AML-193 (cell line): Measurements from ENCODE around the gene AK6.
A peak's percentile ranks its signal among the peaks of the same experiment; 100 is the strongest.
"Not testable (repeated sequence)": the region's sequence is repeated elsewhere in the genome, so short reads cannot be mapped to it uniquely, and the experiment has no call there.

ENCODE experiments used
- DNase-seq, 2 experiments: peaks; one replicate each; lab custom pipeline; 2025; lab: John Stamatoyannopoulos, UW

The AK6 gene

DNA sequence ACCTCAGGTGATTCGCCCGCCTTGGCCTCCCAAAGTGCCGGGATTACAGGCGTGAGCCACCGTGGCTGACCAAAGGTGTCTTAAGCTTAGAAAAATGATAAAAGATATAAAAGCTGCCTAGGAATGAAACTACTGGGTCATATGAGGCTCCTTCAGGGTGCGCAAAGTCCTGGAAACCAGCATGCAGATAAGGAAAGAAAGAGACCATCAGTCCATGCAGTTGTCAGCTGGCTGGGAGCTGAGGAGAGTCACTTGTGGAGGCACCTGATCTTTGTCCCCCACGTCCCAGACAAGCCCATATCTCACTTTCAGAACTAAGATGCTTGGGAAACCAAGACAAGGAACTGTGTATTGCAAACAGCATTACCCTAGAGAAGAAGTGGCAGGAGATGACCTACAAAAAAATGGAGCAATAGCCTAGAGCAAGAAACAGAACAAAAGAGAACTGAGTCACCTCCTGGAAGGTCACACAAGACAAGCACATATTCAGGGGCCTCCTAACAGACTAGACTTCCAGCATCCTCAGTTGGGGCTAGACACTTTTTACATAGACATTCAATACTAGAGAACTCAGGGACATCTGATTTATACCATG, 33.9 kb downstream of the AK6 start:
- peak; percentile 60 to 62 for DNase-seq

DNA sequence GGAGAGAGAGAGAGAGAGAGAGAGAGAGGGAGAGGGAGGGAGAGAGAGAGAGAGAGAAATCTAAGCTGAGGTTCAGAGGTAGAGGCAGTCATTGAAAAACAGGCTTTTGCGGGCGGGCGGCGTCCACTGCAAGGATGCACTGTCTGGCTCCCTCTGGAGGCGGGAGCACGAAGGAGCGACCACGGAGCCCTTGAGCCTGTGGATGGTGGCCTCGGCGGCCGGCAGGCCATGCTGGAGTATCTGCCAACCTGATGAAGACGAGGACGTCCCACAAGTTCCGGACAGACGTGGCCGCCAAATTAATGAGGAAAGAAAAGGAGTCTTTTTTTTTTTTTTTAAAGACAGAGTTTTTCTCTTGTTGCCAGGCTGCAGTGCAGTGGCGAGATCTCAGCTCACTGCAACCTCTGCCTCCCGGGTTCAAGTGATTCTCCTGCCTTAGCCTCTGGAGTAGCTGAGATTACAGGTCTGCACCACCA, 34.5 kb downstream of the AK6 start:
- DNase-seq, result peak; percentile 77 to 85

DNA sequence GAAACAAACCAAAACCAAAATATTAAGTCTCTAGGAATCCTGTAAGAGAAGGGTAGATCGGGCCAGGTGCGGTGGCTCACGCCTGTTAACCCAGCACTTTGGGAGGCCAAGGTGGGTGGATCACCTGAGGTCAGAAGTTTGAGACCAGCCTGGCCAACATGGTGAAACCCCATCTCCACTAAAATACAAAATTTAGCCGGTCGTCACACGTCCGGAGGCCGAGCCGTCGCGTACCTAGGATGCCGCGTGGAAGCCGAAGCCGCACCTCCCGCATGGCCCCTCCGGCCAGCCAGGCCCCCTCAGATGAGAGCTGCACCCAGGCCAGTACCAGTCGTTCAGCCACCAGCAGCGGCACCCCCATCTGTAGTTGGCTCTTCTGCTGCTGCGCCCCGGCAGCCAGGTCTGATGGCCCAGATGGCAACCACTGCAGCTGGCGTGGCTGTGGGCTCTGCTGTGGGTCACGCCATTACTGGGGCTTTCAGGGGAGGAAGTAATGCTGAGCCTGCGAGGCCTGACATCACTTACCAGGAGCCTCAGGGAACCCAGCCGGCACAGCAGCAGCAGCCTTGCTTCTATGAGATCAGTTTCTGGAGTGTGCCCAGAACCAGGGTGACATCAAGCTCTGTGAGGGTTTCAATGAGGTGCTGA, 35.5 kb downstream of the AK6 start:
- DNase-seq, result not testable (repeated sequence)

DNA sequence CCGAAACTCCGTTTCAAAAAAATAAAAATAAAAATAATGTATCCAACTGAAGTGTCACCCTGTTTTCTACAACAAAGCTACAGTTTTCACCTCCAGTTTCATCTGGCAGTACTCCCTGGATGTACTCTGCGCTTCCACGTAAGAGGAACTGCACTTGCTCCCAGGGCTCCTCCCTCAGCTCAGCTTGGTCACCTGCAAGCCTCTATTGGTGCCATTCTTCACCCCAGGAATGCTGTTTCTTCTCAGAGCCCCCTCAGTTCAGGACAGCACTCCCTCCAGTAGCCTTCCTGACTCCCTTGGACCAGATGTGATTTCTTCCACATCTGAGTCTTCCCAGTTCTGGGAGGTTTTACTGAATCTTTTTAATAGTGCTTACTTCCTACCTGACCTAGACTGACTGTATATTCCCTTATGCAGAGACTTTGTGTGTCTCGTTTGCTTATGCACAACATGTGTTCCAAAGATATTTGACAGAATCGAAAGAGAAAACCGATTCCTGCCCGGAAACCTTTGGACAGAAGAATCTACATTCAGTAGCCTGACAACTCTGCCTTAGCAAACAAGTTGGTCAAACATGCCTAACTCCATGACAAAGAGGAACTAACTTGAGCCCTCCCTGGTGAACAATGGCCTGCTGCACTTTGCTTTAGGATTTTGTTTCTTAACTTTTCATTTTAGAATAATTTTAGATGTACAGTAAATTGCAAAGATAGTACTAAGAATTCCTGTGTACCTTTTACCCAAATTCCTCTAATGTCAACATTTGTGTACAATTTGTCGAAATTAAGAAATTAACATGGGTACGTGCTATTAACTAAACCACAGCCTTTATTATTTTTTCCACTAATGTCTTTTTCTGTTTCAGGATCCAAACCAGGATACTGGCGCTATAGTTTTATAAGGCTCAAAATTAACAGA, 37.5 kb downstream of the AK6 start:
- peak; percentile 40 to 56 for DNase-seq

DNA sequence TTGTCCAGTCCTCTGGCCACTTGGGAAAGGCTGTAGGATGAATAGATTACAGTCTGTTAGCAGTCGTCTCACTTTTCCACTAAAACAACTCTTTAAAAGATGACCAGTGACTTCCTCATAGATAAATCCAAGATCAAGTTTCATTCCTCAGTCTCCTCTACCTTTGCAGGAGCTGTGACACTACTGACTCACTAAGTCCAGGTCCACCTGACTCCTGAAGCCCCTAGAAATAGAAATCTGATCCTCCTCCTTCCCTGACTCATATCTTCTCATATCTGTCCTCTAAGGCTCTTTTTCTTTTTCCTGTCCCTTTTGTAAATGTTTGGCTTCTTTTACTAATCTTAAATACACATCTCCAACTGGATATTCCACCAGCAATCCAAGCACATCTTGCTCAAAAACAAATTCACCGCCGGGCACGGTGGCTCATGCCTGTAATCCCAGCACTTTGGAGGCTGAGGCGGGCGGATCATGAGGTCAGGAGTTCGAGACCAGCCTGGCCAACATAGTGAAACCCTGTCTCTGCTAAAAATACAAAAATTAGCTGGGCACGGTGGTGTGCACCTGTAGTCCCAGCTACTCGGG, 39.3 kb downstream of the AK6 start:
- no peak for DNase-seq

DNA sequence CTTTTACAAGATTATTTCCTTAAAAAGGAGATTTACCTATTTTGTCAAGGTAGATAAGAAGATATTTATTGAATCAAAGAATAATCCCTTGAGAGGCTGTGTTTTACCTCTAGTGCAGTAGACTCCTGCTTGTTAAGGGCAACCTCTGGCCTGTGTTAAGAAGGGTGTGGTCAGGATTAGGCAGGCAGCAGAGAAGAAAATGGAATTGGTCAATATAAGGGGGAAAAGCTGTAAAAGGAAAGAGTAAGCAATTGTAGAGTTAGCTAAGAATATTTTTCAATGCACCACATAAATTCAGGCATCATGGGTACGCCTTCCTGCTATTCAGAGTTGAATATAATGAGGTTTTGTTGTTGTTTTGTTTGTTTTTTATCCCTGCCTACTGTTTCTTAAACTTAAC, 43.0 kb downstream of the AK6 start:
- no peak for DNase-seq

DNA sequence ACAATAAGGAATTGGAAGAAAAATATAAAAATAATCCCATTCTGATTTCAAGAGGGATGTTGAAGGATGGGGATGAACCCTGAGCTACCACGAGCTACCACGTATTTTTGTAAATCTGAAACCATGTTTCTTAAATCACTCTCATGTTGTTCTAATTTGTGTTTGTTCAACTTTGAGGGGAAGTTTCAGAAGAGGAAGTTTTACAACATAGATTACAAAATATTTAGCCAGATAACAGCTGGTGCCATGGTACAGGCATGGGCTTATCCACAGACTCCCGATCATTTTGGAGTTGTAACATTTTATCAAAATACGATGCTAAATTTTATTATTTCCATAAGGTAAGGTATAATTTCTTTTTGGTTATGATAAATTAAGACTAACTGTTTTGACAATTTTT, 51.9 kb downstream of the AK6 start:
- DNase-seq, result peak; percentile 8 to 51

DNA sequence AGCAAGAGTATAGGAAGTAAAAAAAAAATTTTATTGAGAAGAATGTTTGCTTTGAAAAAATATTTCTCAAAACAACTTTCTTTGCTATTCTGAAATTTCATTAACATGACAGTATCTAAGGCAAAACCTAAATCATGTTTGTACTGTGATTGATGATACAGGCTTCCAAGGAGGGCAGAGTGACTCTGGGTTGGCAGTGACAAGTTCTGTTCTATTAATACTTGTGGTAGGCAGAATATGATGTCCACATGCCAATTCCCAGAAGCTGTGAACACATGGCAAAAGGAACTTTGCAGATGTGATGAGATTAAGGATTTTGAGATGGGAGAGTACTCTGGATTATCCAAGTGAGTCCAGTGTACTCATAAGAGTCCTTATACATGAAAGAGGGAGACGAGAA, 53.3 kb downstream of the AK6 start:
- no peak for DNase-seq

DNA sequence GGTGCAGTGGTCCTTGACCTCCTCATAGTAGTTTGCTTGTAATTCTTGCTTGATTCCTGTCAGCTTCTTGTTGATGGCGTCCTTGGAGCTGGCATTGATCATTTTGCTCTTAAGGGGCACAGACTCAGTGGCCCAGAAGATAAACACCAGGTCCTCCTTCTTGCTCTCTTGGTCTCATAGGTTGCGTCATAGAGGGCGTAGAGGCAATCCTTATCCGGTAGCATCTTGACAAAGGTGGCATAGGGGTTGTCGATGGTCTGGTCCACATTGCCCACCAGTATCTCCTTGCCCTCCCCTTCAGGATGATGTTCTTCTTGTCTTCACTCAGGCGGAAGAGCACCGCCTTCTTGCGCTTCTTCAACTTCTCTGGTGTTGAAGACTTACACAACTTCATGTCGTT, 55.9 kb downstream of the AK6 start:
- DNase-seq, result no peak

DNA sequence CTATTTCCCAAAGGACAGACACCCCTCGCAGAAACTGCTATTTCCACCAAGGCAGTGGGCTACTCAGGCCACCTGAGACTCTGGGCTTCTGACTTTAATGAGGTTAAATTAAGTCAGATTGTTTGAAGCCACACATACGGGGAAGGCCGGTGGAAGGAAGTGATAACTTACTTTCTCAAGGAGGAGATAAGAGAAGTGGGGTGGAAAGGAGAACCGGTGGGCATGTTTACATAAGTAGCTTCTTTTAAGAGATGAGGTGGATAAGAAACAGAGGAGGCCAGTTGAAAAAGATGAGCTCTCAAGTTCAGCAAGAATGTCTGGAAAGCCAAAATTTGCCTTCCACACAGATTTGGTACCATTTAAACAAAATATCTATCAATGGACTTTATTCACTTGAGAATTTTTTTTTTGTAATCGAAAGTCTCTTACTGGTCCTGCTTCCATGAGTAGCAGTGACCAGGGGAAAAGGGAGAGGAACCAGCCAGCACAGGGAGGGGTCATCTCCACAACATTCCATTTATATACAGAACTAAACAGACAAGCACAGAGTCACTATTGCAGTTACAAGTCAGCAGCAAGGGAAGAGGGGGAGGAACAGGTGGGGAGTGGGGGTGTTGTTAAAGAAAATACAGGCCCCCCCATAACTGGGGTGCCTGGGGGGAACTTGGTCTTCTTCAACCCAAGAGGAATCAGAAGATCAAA, 56.7 kb downstream of the AK6 start:
- no peak for DNase-seq

DNA sequence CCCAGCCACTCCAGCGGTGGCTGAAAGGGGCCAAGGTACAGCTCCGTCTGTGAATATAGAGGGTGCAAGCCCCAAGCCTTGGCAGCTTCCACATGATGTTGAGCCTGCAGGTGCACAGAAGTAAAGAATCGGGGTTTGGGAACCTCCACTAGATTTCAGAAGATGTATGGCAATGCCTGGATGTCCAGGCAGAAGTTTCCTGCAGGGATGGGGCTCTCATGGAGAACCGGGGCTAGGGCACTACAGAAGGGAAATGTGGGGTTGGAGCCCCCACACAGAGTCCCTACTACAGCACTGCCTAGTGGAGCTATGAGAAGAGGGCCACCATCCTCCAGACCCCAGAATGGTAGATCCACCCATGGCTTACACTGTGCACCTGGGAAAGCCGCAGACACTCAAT, 59.9 kb downstream of the AK6 start:
- no peak for DNase-seq

DNA sequence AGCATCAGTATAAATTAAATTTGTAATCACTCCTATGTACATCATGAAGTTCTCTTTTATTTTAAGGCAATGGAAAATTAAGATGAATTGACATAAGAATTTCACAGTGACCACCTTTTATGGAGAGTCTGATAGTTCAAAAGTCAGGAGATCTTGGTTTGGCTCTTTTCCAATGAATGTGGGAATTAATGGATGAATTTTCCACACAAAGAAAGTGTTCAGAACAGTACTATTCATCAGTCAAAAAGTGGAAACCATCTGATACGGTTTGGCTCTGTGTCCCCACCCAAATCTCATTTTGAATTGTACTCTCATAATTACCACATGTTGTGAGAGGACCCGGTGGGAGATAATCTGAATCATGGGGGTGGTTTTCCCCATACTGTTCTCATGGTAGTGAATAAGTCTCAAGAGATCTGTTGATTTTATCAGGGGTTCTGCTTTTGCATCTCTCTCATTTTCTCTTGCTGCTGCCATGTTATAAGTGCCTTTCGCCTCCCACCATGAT, 61.2 kb downstream of the AK6 start:
- no peak for DNase-seq

DNA sequence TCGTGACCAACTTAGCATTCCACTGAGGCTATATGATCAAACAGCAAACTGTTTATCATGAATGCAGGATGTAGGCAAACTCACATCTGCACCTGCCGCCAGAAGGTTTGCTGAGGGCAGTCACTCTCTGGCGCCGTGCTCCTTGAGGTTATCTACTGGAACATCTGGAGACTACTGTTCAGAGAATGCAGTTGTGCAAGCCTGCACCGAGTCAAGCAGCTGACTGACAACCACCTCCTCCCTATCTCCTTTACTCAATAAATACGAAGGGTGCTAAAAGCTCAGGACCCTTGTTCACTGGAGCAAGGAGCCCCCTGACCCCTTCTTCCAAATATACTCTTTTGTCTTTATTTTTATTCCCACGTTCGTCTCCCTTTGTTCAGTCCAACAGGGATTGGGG, 63.8 kb downstream of the AK6 start:
- DNase-seq, result no peak
